Heart right ventricle (tissue), 16 donors: ENCODE data around the gene GTF2A1L. TPM values are rescaled to one million over a fixed set of nuclear protein-coding genes. Genes with fewer than 3 reads are reported as not detected.

ENCODE experiments used
- ATAC-seq, 8 donors: fragments of 200-7000 bp; cut with Tn5 transposase; one replicate each; pipeline ENCODE4 v1.9.1; 2020; ENCODE audit warnings: mild to moderate bottlenecking in 8 of 8, moderate library complexity in 8 of 8, moderate number of reproducible peaks in 1 of 8
- DNase-seq, 2 donors: peaks; one replicate each; pipeline ENCODE4 v3.0.0-alpha.2; 2020
- H3K27ac ChIP-seq, 10 donors: fragments of 200-600 bp; sonication (generic) in 2 of 10; one replicate each; pipeline versions ENCODE4 v1.5.0 to v1.8.0; 2020 to 2022; ENCODE audit warnings: mild to moderate bottlenecking in 3 of 10
- H3K27me3 ChIP-seq, 7 donors: fragments of 200-600 bp; one replicate each; pipeline ENCODE4 v1.8.0; 2021 to 2022; ENCODE audit warnings: mild to moderate bottlenecking in 2 of 7
- H3K36me3 ChIP-seq, 9 donors: fragments of 200-600 bp; sonication (generic) in 1 of 9; one replicate each; pipeline versions ENCODE4 v1.5.0 to v1.8.0; 2020 to 2022; ENCODE audit warnings: mild to moderate bottlenecking in 2 of 9
- H3K4me1 ChIP-seq, 9 donors: fragments of 200-600 bp; sonication (generic) in 1 of 9; one replicate each; pipeline versions ENCODE4 v1.5.0 to v1.8.0; 2020 to 2022; ENCODE audit warnings: mild to moderate bottlenecking in 4 of 9
- H3K4me3 ChIP-seq, 10 donors: fragments of 200-600 bp; sonication (generic) in 2 of 10; one replicate each; pipeline versions ENCODE4 v1.5.0 to v1.8.0; 2020 to 2022; ENCODE audit warnings: mild to moderate bottlenecking in 7 of 10, moderate library complexity in 2 of 10
- H3K9me3 ChIP-seq, 11 donors: fragments of 200-600 bp in 10 of 11; sonication (generic) in 2 of 11; one replicate each; pipeline versions ENCODE4 v1.5.0 to v1.8.0; 2013 to 2022; ENCODE audit warnings: mild to moderate bottlenecking in 2 of 11, control low read depth in 1 of 11, moderate library complexity in 1 of 11
- WGBS, 2 donors: extraction: QIAGEN DNeasy Blood & Tissue Kit; methylation state at CpG; one replicate each; pipeline ENCODE4 v1.1.7; 2013; ENCODE audit warnings: inconsistent platforms in 1 of 2; 5-methylcytosine and 5-hydroxymethylcytosine counted together
- intact Hi-C, 10 donors: fragments of 100-400 bp; cut with DNase I; formaldehyde crosslinking; loops; one replicate each; pipeline versions ENCODE4 v1.11.1 to v1.14.2; 2022
- long read RNA-seq, 3 donors: library from polyadenylated mRNA; unstranded; transcript quantifications; one replicate each; pipeline ENCODE4 v2.0.0, GENCODE V29; 2020 to 2021
- polyA plus RNA-seq, 2 donors: library from polyadenylated mRNA; stranded (reverse); fragments of 200-250 nt; gene quantifications; one replicate each; pipeline ENCODE4 v1.2.3, GENCODE V29; 2013
- total RNA-seq, 10 donors: library from RNA; stranded (reverse); fragmentation: NEBNext Ultra II Directional in 3 of 10; extraction: Animal tissue kit (Norgen Biotek cat#: 25700) in 3 of 10; gene quantifications; one replicate each; pipeline versions ENCODE4 v1.2.1 to v1.2.4, GENCODE V29; 2021 to 2023
- TF ChIP-seq, protein P1 (sequence below), 9 donors: fragments of 200-600 bp; sonication (generic) in 2 of 9; IDR thresholded peaks; one replicate each; pipeline versions ENCODE4 v1.5.0 to v1.8.0; 2021 to 2022; ENCODE audit warnings: antibody characterized with exemption in 9 of 9, mild to moderate bottlenecking in 5 of 9, moderate library complexity in 1 of 9
- donor health status: Arrhythmogenic right ventricular cardiomyopathy.
- donor health status: ischemic (EF 13 %, LVEDD 7.1; RV severe dilation, severe dysfunction).
- donor health status: healthy with polysubstance abuse.
- donor health status: DM: no; HTN: yes; CAD: no.
- donor health status: DM: no; HTN: no; CAD: no.
- donor health status: ischemic (EF 25% LVEDD 6.9; RV normal size, moderate dysfunction).
- donor health status: ischemic (EF 25% LVEDD 5.7; RV mildly dilated, moderate dysfunction).
- donor health status: healthy.
- donor health status: DM: yes; HTN: yes; CAD: no.
- donor health status: Ischemic cardiomyopathy.
- donor health status: ischemic (EF 35%, LVEDD 5.7; RV mildly dilated, moderate dysfunction).
- donor health status: nonischemic (EF 11% LVEDD 7.7; RV severe dilation, severe dysfunction).
- donor health status: DM: yes; HTN: yes; CAD: no.
- donor health status: PGD.
- donor health status: ischemic (EF 29% LVEDD 5.4; RV normal size, mild dysfunction).
- donor health status: nonischemic (EF 23%, LVEDD 6.1; RV moderate dilation, normal function).

GTF2A1L gene, protein sequence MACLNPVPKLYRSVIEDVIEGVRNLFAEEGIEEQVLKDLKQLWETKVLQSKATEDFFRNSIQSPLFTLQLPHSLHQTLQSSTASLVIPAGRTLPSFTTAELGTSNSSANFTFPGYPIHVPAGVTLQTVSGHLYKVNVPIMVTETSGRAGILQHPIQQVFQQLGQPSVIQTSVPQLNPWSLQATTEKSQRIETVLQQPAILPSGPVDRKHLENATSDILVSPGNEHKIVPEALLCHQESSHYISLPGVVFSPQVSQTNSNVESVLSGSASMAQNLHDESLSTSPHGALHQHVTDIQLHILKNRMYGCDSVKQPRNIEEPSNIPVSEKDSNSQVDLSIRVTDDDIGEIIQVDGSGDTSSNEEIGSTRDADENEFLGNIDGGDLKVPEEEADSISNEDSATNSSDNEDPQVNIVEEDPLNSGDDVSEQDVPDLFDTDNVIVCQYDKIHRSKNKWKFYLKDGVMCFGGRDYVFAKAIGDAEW
- total RNA-seq = not detected
- under 1 TPM; 0.22 to 0.43 TPM for polyA plus RNA-seq
- long read RNA-seq, donor 1 = 0 reads
- long read RNA-seq, donor 2 = 0 reads
- long read RNA-seq, donor 3 = 0 reads

DNA sequence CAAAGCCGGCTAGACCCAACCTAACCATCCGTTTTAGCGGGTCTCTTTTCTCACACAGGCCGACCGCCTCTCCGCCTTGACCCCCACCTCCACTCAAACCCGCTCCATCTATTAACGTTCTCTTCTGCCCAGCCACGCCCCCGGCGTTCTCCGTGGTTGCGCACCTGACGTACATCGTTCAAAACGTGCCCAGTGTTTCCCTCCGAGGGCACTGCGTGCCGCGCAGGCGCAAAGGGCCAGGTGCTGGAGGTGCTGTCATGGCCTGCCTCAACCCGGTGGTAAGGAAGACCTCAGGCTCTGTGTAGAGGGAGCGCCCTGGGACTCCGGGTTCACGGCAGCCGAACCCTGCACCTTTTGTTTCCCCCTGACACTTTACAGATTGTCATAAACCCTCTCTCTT lies at the start of gene GTF2A1L:
Gene GTF2A1L (plus strand): TSS at position 239 of the 400 bp plus-strand sequence. CDS start 19 bp downstream, at position 258.
- Histone ChIP-seq H3K4me3 (no peak within 1 kb of the TSS), H3K4me1 (no peaks in the 10 kb centered on the region), H3K36me3 (peaks cover 0 to 3% (median 0%) of the 10 kb centered on the region in 9 donors), H3K27me3 (no peaks in the 10 kb centered on the region), H3K9me3 (peaks cover 0 to 9% (median 0%) of the 10 kb centered on the region in 11 donors), H3K27ac (no peak within 1 kb of the TSS)
- TF ChIP-seq, protein P1, sequence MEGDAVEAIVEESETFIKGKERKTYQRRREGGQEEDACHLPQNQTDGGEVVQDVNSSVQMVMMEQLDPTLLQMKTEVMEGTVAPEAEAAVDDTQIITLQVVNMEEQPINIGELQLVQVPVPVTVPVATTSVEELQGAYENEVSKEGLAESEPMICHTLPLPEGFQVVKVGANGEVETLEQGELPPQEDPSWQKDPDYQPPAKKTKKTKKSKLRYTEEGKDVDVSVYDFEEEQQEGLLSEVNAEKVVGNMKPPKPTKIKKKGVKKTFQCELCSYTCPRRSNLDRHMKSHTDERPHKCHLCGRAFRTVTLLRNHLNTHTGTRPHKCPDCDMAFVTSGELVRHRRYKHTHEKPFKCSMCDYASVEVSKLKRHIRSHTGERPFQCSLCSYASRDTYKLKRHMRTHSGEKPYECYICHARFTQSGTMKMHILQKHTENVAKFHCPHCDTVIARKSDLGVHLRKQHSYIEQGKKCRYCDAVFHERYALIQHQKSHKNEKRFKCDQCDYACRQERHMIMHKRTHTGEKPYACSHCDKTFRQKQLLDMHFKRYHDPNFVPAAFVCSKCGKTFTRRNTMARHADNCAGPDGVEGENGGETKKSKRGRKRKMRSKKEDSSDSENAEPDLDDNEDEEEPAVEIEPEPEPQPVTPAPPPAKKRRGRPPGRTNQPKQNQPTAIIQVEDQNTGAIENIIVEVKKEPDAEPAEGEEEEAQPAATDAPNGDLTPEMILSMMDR (IDR thresholded peaks at IDR 0.05) = no peak
- DNase-seq = no peak
- intact Hi-C loops = no loop called here
- 71 to 78% methylated on average over 26 of the region's 26 CpGs for WGBS, 2 donors
- no peak for ATAC-seq

DNA sequence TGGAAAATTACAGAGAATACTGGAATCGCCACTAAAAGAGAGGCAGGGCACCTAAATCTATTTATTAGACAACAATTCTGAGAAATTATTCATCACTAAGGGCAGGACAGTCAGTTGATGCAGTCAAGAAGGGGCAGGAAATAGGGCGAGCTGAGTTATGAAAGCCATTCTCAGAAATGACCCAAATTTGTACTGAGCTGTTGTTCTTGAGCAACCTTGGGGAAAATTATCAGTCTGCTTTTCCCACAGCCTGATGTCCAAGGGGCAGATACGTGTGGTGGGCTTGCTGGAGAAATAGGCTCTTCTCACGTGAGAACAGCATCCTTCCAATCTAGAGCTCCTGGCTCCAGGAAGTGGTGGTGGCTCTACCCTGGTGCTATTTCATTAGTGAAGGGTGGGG lies 49.1 kb upstream of the GTF2A1L start:
- 69 to 93% methylated on average over 4 of the region's 4 CpGs for WGBS, 2 donors
- Histone ChIP-seq H3K27me3 (no peaks in the 10 kb centered on the region), H3K36me3 (no peaks in the 10 kb centered on the region), H3K4me3 (no peak overlapping the region), H3K4me1 (peaks cover 0 to 39% (median 5%) of the 10 kb centered on the region in 9 donors), H3K27ac (peak overlapping the region in 2 of 10 donors; percentile 3 to 37), H3K9me3 (no peaks in the 10 kb centered on the region)
- TF ChIP-seq, protein P1 (IDR thresholded peaks at IDR 0.05) = no peak
- DNase-seq (no peak), ATAC-seq (peak in 2 of 8 donors; percentile 53 to 63)
- intact Hi-C loops = no loop called here

DNA sequence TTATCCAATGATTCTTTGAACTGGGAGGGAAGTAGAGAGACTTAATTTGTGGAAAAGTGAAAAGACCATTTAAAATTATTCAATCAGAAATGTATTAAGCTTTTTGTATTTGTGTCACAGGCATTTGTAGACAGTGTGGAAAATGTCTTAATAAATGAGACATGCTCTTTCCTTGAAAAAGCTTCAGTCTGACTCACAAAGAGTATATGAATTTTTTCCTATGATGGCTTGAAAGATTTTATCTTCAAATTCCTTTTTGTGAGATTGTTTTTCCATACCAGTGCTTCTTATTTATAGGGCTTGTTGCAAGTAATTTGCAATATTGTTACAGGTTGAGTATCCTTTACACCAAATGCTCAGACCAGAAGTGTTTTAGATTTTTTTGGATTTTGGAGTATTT lies 48.2 kb upstream of the GTF2A1L start:
- no peaks in the 10 kb centered on the region for H3K36me3 ChIP-seq
- no peak overlapping the region for H3K4me3 ChIP-seq
- no peak for DNase-seq
- TF ChIP-seq, protein P1 (IDR thresholded peaks at IDR 0.05) = no peak
- intact Hi-C loops = no loop called here
- peaks cover 0 to 39% (median 5%) of the 10 kb centered on the region in 9 donors for H3K4me1 ChIP-seq
- no peak for ATAC-seq
- no peaks in the 10 kb centered on the region for H3K9me3 ChIP-seq
- peak overlapping the region in 1 of 10 donors; percentile 37 for H3K27ac ChIP-seq
- H3K27me3 ChIP-seq = no peaks in the 10 kb centered on the region

DNA sequence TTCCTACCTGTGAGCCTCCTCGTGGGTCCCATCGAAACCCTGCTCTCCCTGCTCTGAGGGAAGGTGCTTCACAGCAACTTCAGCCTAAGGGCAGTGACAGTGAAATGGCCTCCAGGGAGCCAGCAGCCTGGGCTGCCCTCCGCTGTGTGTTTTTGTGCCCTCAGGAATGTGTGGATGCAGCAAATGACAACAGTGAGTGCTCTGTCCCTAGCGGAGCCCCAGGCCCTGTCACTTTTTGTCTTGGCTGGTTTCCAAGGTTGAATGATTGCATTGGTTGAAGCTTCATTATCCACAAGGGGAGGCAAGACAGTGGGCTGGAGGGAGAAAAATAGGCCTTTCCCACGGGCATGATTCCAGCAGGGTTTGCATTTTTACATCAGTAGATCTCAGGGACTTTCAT lies 44.8 kb upstream of the GTF2A1L start:
- no peak for DNase-seq
- Histone ChIP-seq H3K4me1 (peaks cover 0 to 30% (median 5%) of the 10 kb centered on the region in 9 donors), H3K4me3 (no peak overlapping the region), H3K9me3 (no peaks in the 10 kb centered on the region), H3K27ac (no peak overlapping the region), H3K36me3 (no peaks in the 10 kb centered on the region), H3K27me3 (no peaks in the 10 kb centered on the region)
- TF ChIP-seq, protein P1 (IDR thresholded peaks at IDR 0.05) = no peak
- ATAC-seq = peak in 3 of 8 donors; percentile 14 to 29 (median 17)
- intact Hi-C loops = no loop called here
- WGBS, 2 donors = 61 to 63% methylated on average over 5 of the region's 5 CpGs
